HG02623 (cell line): ENCODE results near the gene ARHGAP28.

Source experiments
- ATAC-seq: cut with Tn5 transposase; IDR thresholded peaks from one replicate; pipeline ENCODE4 v1.9.1; 2021; ENCODE audit warnings: moderate library complexity; ENCODE audit not compliant: unreplicated experiment

ARHGAP28 gene

GRCh38 chr18:6729247-6730091 is at the start of gene ARHGAP28:
Gene ARHGAP28, plus strand, starts transcription at chr18:6729716. Its CDS starts 106 bp downstream, at chr18:6729822.
- peak; percentile 75 for ATAC-seq

- no peak for ATAC-seq
Observed at GRCh38 chr18:6681331-6681875, 48.1 kb upstream of the ARHGAP28 start.

GRCh38 chr18:6682437-6683111 is 46.9 kb upstream of the ARHGAP28 start:
- ATAC-seq: no peak

GRCh38 chr18:6683112-6683876 is 46.2 kb upstream of the ARHGAP28 start:
- no peak for ATAC-seq

- ATAC-seq: no peak
Observed at GRCh38 chr18:6687676-6688075, 41.8 kb upstream of the ARHGAP28 start.

GRCh38 chr18:6708890-6709289 is 20.6 kb upstream of the ARHGAP28 start:
- ATAC-seq: no peak

GRCh38 chr18:6711467-6711866 is 18.0 kb upstream of the ARHGAP28 start:
- ATAC-seq: no peak

- ATAC-seq: no peak
Observed at GRCh38 chr18:6712401-6712800, 17.1 kb upstream of the ARHGAP28 start.

GRCh38 chr18:6714010-6714409 is 15.5 kb upstream of the ARHGAP28 start:
- ATAC-seq: no peak

GRCh38 chr18:6718267-6718666 is 11.2 kb upstream of the ARHGAP28 start:
- no peak for ATAC-seq

GRCh38 chr18:6719098-6719846 is 10.2 kb upstream of the ARHGAP28 start:
- no peak for ATAC-seq

GRCh38 chr18:6719910-6720683 is 9.4 kb upstream of the ARHGAP28 start:
- ATAC-seq: no peak

GRCh38 chr18:6721755-6722154 is 7.8 kb upstream of the ARHGAP28 start:
- ATAC-seq: no peak

GRCh38 chr18:6722690-6723089 is 6.8 kb upstream of the ARHGAP28 start:
- ATAC-seq: no peak

GRCh38 chr18:6724331-6724730 is 5.2 kb upstream of the ARHGAP28 start:
- ATAC-seq: no peak

- no peak for ATAC-seq
Observed at GRCh38 chr18:6728331-6728730, 1.2 kb upstream of the ARHGAP28 start.

GRCh38 chr18:6728809-6729246 is 688 bp upstream of the ARHGAP28 start:
- no peak for ATAC-seq

- ATAC-seq: no peak
Observed at GRCh38 chr18:6730416-6731221, 1.1 kb downstream of the ARHGAP28 start.

- no peak for ATAC-seq
Observed at GRCh38 chr18:6731222-6731596, 1.7 kb downstream of the ARHGAP28 start.
